ENCODE data around the gene TNFRSF18. TPM values are rescaled to one million over a fixed set of nuclear protein-coding genes. Genes with fewer than 3 reads are reported as not detected.

Gene TNFRSF18
- total and polyA plus RNA-seq, 2 donors (not counting 1 experiment from before 2014, with no cell fraction given) = 10.1 to 33.5 TPM

DNA sequence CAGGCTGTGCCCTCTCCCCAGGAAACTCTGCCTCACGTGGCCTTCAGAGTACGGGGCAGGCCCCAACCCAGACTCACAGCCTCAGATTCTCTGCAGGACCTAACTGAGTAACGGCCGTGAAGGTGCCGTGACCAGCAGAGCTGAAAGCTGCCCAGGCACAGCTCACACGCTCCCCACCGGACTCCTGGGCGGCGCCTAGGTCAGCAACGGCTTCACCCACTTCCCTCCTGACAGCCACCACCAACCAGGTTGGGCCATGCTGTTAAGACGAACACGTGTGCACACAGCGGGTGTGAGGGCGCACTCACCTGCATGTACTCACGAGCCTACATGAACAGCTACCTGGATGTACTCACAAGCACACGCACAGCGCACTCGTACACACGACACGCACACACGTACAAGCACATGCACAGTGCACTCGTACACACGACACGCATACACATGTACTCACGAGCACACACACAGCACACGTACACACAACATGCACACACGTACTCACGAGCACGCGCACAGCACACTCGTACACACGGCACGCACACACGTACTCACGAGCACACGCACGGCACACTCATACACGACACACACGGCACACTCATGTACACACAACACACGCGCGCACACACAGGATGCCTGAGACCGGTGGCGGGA is 16.3 kb upstream of the TNFRSF18 start:
- no peaks in the 10 kb centered on the region for H3K27me3 Mint-ChIP-seq
- H3K9me3 ChIP-seq (ENCODE audit: control extremely low read depth in 1 of 3, control insufficient read depth in 2 of 3, insufficient read depth in 1 of 3, low read length in 2 of 3) = no peaks in the 10 kb centered on the region
- H2AFZ ChIP-seq (ENCODE audit: insufficient read depth, low read depth, low read length, poor library complexity, severe bottlenecking) = no peak overlapping the region
- DNase-seq = no peak
- H4K20me1 ChIP-seq (ENCODE audit: control insufficient read depth, insufficient read depth, low read length, poor library complexity, severe bottlenecking) = peaks cover 86% of the 10 kb centered on the region
- peaks cover 0 to 78% of the 10 kb centered on the region in 2 experiments for H3K36me3 ChIP-seq (replicated peaks in 1 of 2; ENCODE audit: control extremely low read depth in 1 of 2, control insufficient read depth in 1 of 2, extremely low read depth in 1 of 2, insufficient read depth in 2 of 2, low read length in 1 of 2)
- H3K27me3 ChIP-seq (replicated peaks in 1 of 4; ENCODE audit: control extremely low read depth in 1 of 4, control insufficient read depth in 3 of 4, insufficient read depth in 4 of 4, low read length in 3 of 4) = no peaks in the 10 kb centered on the region
- intact Hi-C loops (cut with micrococcal nuclease) = no loop called here
- H3K9me3 Mint-ChIP-seq (ENCODE audit: insufficient read depth) = no peaks in the 10 kb centered on the region
- H3K9ac ChIP-seq (ENCODE audit: low read length) = no peak overlapping the region
- peak overlapping the region; percentile 59 for H3K27ac Mint-ChIP-seq
- CTCF ChIA-PET = interaction anchor here (1.0 kb wide), 1 partner anchor 69 kb away, joined by 3 read pairs; no protein-coding TSS in a partner anchor
- peaks cover 3% of the 10 kb centered on the region for H3K4me1 Mint-ChIP-seq
- ATAC-seq (ENCODE audit: low read depth) = no peak
- POLR2A ChIA-PET = no interaction called here
- no peaks in the 10 kb centered on the region for H3K4me1 ChIP-seq (ENCODE audit: control insufficient read depth in 2 of 2, insufficient read depth in 2 of 2, low read length in 2 of 2)
- no peak for TF ChIP-seq EZH2 (IDR thresholded peaks at IDR 0.05; ENCODE audit: borderline replicate concordance, insufficient read depth, low read depth, low read length, poor library complexity, severe bottlenecking)
- H3K4me2 ChIP-seq (replicated peaks; ENCODE audit: low read depth, low read length, poor library complexity, severe bottlenecking) = no peak overlapping the region
- H3K4me3 Mint-ChIP-seq = no peak overlapping the region
- H3K27ac ChIP-seq (ENCODE audit: low read length in 2 of 2) = no peak overlapping the region
- 91% methylated on average over 44 of the region's 44 CpGs for WGBS (ENCODE audit: insufficient coverage)
- peaks cover 43% of the 10 kb centered on the region for H3K79me2 ChIP-seq (ENCODE audit: control insufficient read depth, insufficient read depth, low read length)
- H3K4me3 ChIP-seq (ENCODE audit: control extremely low read depth in 1 of 5, extremely low read depth in 1 of 5, insufficient read depth in 1 of 5, low read depth in 2 of 5, low read length in 4 of 5) = no peak overlapping the region

DNA sequence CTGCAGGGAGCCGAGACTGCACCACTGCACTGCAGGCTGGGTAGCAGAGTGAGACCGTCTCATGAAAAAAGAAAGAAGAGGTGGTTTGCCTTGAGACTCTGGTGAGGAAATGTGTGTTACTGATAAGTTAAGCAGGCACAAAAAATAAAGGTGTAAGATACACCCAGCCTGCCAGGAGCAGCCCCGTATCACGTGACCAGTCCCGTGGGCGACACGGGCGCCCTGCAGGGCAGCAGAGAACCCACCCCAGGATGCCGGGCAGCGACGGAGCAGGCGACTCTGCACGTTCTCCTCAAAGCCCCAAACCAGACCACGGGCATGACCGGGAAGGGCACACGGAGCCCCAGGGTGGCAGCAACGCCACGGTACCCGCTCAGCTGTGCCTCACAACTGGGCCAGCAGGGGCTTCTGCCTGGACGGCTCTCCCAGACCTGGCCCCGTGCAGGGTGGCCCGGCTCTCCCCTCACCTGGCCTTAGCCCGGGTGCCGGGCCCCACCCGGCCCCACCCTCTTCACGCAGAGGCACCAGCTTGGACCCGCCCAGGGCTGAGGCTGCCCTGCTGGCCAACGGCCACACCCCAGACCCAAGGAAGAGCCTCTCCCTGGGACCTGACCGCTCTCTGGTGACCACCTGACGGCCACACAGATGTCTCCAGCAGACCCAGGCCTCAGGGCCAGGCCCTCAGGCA is 15.6 kb upstream of the TNFRSF18 start:
- Mint-ChIP-seq H3K4me1 (peaks cover 3% of the 10 kb centered on the region), H3K27me3 (no peaks in the 10 kb centered on the region), H3K27ac (no peak overlapping the region), H3K4me3 (no peak overlapping the region), H3K9me3 (ENCODE audit: insufficient read depth) (no peaks in the 10 kb centered on the region)
- no peak overlapping the region for H2AFZ ChIP-seq (ENCODE audit: insufficient read depth, low read depth, low read length, poor library complexity, severe bottlenecking)
- intact Hi-C loops (cut with micrococcal nuclease) = no loop called here
- H3K4me1 ChIP-seq (ENCODE audit: control insufficient read depth in 2 of 2, insufficient read depth in 2 of 2, low read length in 2 of 2) = no peaks in the 10 kb centered on the region
- TF ChIP-seq EZH2 (IDR thresholded peaks at IDR 0.05; ENCODE audit: borderline replicate concordance, insufficient read depth, low read depth, low read length, poor library complexity, severe bottlenecking) = no peak
- TF ChIP-seq, protein P1, sequence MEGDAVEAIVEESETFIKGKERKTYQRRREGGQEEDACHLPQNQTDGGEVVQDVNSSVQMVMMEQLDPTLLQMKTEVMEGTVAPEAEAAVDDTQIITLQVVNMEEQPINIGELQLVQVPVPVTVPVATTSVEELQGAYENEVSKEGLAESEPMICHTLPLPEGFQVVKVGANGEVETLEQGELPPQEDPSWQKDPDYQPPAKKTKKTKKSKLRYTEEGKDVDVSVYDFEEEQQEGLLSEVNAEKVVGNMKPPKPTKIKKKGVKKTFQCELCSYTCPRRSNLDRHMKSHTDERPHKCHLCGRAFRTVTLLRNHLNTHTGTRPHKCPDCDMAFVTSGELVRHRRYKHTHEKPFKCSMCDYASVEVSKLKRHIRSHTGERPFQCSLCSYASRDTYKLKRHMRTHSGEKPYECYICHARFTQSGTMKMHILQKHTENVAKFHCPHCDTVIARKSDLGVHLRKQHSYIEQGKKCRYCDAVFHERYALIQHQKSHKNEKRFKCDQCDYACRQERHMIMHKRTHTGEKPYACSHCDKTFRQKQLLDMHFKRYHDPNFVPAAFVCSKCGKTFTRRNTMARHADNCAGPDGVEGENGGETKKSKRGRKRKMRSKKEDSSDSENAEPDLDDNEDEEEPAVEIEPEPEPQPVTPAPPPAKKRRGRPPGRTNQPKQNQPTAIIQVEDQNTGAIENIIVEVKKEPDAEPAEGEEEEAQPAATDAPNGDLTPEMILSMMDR (IDR thresholded peaks at IDR 0.05) = no peak
- 89% methylated on average over 29 of the region's 30 CpGs for WGBS (ENCODE audit: insufficient coverage)
- no peak overlapping the region for H3K4me3 ChIP-seq (ENCODE audit: control extremely low read depth in 1 of 5, extremely low read depth in 1 of 5, insufficient read depth in 1 of 5, low read depth in 2 of 5, low read length in 4 of 5)
- ChIA-PET CTCF (interaction anchor here (1.0 kb wide), 1 partner anchor 70 kb away, joined by 3 read pairs; no protein-coding TSS in a partner anchor), POLR2A (no interaction called here)
- H3K4me2 ChIP-seq (replicated peaks; ENCODE audit: low read depth, low read length, poor library complexity, severe bottlenecking) = no peak overlapping the region
- H3K9me3 ChIP-seq (ENCODE audit: control extremely low read depth in 1 of 3, control insufficient read depth in 2 of 3, insufficient read depth in 1 of 3, low read length in 2 of 3) = peaks cover 0 to 3% (median 0%) of the 10 kb centered on the region in 3 donors
- no peaks in the 10 kb centered on the region for H3K27me3 ChIP-seq (replicated peaks in 1 of 4; ENCODE audit: control extremely low read depth in 1 of 4, control insufficient read depth in 3 of 4, insufficient read depth in 4 of 4, low read length in 3 of 4)
- H3K36me3 ChIP-seq (replicated peaks in 1 of 2; ENCODE audit: control extremely low read depth in 1 of 2, control insufficient read depth in 1 of 2, extremely low read depth in 1 of 2, insufficient read depth in 2 of 2, low read length in 1 of 2) = peaks cover 0 to 77% of the 10 kb centered on the region in 2 experiments
- peaks cover 80% of the 10 kb centered on the region for H4K20me1 ChIP-seq (ENCODE audit: control insufficient read depth, insufficient read depth, low read length, poor library complexity, severe bottlenecking)
- H3K9ac ChIP-seq (ENCODE audit: low read length) = no peak overlapping the region
- H3K79me2 ChIP-seq (ENCODE audit: control insufficient read depth, insufficient read depth, low read length) = peaks cover 36% of the 10 kb centered on the region
- H3K27ac ChIP-seq (ENCODE audit: low read length in 2 of 2) = no peak overlapping the region
- DNase-seq (no peak), ATAC-seq (ENCODE audit: low read depth) (no peak)
